OCI-LY3 (cell line): Measurements from ENCODE around the gene PLGRKT.
"Not testable (repeated sequence)": the region's sequence is repeated elsewhere in the genome, so short reads cannot be mapped to it uniquely, and the experiment has no call there.

ENCODE experiments used
- H2AFZ ChIP-seq: fragments of 200-600, 300-600 bp; shearing (Covaris generic); 2 replicates; pipeline ENCODE4 v1.6.0; 2014; ENCODE audit warnings: antibody characterized with exemption, low read depth, low read length
- H3K27ac ChIP-seq: fragments of 200-600, 300-600 bp; sonication (generic); 2 replicates; pipeline ENCODE4 v1.5.1; 2014; ENCODE audit warnings: mild to moderate bottlenecking, low read length, moderate library complexity, mixed read lengths
- H3K27me3 ChIP-seq: fragments of 200-600, 300-600 bp; sonication (generic); 2 replicates; pipeline ENCODE4 v1.6.1; 2014; ENCODE audit warnings: low read depth, low read length, mixed read lengths
- H3K36me3 ChIP-seq: fragments of 200-600, 300-600 bp; sonication (generic); replicated peaks from 2 replicates; pipeline ENCODE3; 2014; ENCODE audit warnings: low read depth, low read length, mixed read lengths
- H3K4me1 ChIP-seq: fragments of 300-600, 200-600 bp; sonication (generic); 2 replicates; pipeline ENCODE4 v1.6.1; 2014; ENCODE audit warnings: low read length, mixed read lengths
- H3K4me2 ChIP-seq: fragments of 200-600, 300-600 bp; sonication (generic); 2 replicates; pipeline ENCODE4 v1.6.1; 2014; ENCODE audit warnings: low read length, mixed read lengths
- H3K4me3 ChIP-seq: fragments of 300-600, 200-600 bp; sonication (generic); 2 replicates; pipeline ENCODE4 v1.5.1; 2014; ENCODE audit warnings: antibody characterized with exemption, mild to moderate bottlenecking, low read length, moderate library complexity
- H3K79me2 ChIP-seq: fragments of 300-600, 200-600 bp; shearing (Covaris generic); 2 replicates; pipeline ENCODE4 v1.6.1; 2014; ENCODE audit warnings: mild to moderate bottlenecking, low read length, mixed read lengths
- H3K9ac ChIP-seq: fragments of 300-600, 200-600 bp; shearing (Covaris generic); 2 replicates; pipeline ENCODE4 v1.6.0; 2014; ENCODE audit warnings: mild to moderate bottlenecking, low read length, moderate library complexity
- H3K9me3 ChIP-seq: fragments of 200-600, 300-600 bp; shearing (Covaris generic); 2 replicates; pipeline ENCODE4 v1.6.1; 2014; ENCODE audit warnings: low read length, mixed read lengths; ENCODE audit not compliant: insufficient read depth
- H4K20me1 ChIP-seq: fragments of 200-600, 300-600 bp; sonication (generic); 2 replicates; pipeline ENCODE4 v1.6.1; 2016; ENCODE audit warnings: low read length, mixed read lengths; ENCODE audit not compliant: insufficient read depth
- CTCF ChIP-seq: fragments of 200-600, 300-600 bp; sonication (generic); IDR thresholded peaks from 2 replicates; pipeline ENCODE4 v1.5.1; 2014; ENCODE audit warnings: antibody characterized with exemption, low read length, low read depth
- EZH2phosphoT487 ChIP-seq: fragments of 200-600 bp; shearing (Covaris generic); IDR thresholded peaks from 2 replicates; pipeline ENCODE4 v1.6.1; 2018; ENCODE audit warnings: antibody characterized with exemption, mixed run types, low read depth

The PLGRKT gene

GRCh38 chr9:5478206-5478605 lies 40.5 kb upstream of the PLGRKT start:
- no peak overlapping the region for H2AFZ ChIP-seq
- H3K4me3 ChIP-seq = no peak overlapping the region
- peaks cover 43% of the 10 kb centered on the region for H3K4me1 ChIP-seq
- no peaks in the 10 kb centered on the region for H3K27me3 ChIP-seq
- no peaks in the 10 kb centered on the region for H4K20me1 ChIP-seq
- no peaks in the 10 kb centered on the region for H3K9me3 ChIP-seq
- H3K9ac ChIP-seq = no peak overlapping the region
- TF ChIP-seq EZH2phosphoT487 = no peak
- no peak for TF ChIP-seq CTCF
- H3K79me2 ChIP-seq = no peaks in the 10 kb centered on the region
- no peak overlapping the region for H3K4me2 ChIP-seq
- H3K36me3 ChIP-seq = no peaks in the 10 kb centered on the region
- peak overlapping the region; percentile 34; the same call in 1 of the 2 replicates for H3K27ac ChIP-seq

- H3K4me2 ChIP-seq, H3K27me3 ChIP-seq, H3K27ac ChIP-seq, H3K79me2 ChIP-seq, H4K20me1 ChIP-seq, H3K36me3 ChIP-seq, H3K4me3 ChIP-seq, H3K9ac ChIP-seq, H3K9me3 ChIP-seq, H2AFZ ChIP-seq: not testable (repeated sequence)
- peaks cover 26% of the 10 kb centered on the region for H3K4me1 ChIP-seq
These were observed 37.9 kb upstream of the PLGRKT start for GRCh38 chr9:5475611-5476010.

- TF ChIP-seq CTCF = no peak
- H3K36me3 ChIP-seq = peaks cover under 1% of the 10 kb centered on the region
- no peaks in the 10 kb centered on the region for H3K9me3 ChIP-seq
- H3K4me3 ChIP-seq = no peak overlapping the region
- no peak overlapping the region for H3K9ac ChIP-seq
- H3K27me3 ChIP-seq = no peaks in the 10 kb centered on the region
- H3K27ac ChIP-seq = no peak overlapping the region
- H3K4me1 ChIP-seq = peaks cover 9% of the 10 kb centered on the region
- H3K79me2 ChIP-seq = no peaks in the 10 kb centered on the region
- H4K20me1 ChIP-seq = no peaks in the 10 kb centered on the region
- H2AFZ ChIP-seq = no peak overlapping the region
- H3K4me2 ChIP-seq = no peak overlapping the region
These were observed 33.1 kb upstream of the PLGRKT start for GRCh38 chr9:5470816-5471215.

- no peaks in the 10 kb centered on the region for H4K20me1 ChIP-seq
- no peaks in the 10 kb centered on the region for H3K27me3 ChIP-seq
- H3K79me2 ChIP-seq = no peaks in the 10 kb centered on the region
- peaks cover 16% of the 10 kb centered on the region for H3K4me1 ChIP-seq
- no peak overlapping the region for H3K4me2 ChIP-seq
- H3K9ac ChIP-seq = no peak overlapping the region
- TF ChIP-seq EZH2phosphoT487 (no peak), CTCF (no peak)
- no peak overlapping the region for H2AFZ ChIP-seq
- no peak overlapping the region for H3K4me3 ChIP-seq
- no peak overlapping the region for H3K27ac ChIP-seq
- H3K9me3 ChIP-seq = no peaks in the 10 kb centered on the region
- peaks cover 7% of the 10 kb centered on the region for H3K36me3 ChIP-seq
These were observed 32.4 kb upstream of the PLGRKT start for GRCh38 chr9:5470122-5470521.

- Histone ChIP-seq H3K79me2 (no peaks in the 10 kb centered on the region), H3K4me2 (no peak overlapping the region), H3K4me1 (peaks cover 28% of the 10 kb centered on the region), H3K9ac (no peak overlapping the region), H2AFZ (no peak overlapping the region), H3K27ac (no peak overlapping the region), H3K4me3 (no peak overlapping the region), H3K27me3 (no peaks in the 10 kb centered on the region), H3K36me3 (peaks cover 13% of the 10 kb centered on the region), H3K9me3 (no peaks in the 10 kb centered on the region), H4K20me1 (no peaks in the 10 kb centered on the region)
- TF ChIP-seq CTCF = no peak
- no peak for TF ChIP-seq EZH2phosphoT487
These were observed 31.1 kb upstream of the PLGRKT start for GRCh38 chr9:5468850-5469249.
